ENCODE data around the gene CXCL9.
"Not testable (repeated sequence)": the region's sequence is repeated elsewhere in the genome, so short reads cannot be mapped to it uniquely, and the experiment has no call there.

The CXCL9 gene

DNA sequence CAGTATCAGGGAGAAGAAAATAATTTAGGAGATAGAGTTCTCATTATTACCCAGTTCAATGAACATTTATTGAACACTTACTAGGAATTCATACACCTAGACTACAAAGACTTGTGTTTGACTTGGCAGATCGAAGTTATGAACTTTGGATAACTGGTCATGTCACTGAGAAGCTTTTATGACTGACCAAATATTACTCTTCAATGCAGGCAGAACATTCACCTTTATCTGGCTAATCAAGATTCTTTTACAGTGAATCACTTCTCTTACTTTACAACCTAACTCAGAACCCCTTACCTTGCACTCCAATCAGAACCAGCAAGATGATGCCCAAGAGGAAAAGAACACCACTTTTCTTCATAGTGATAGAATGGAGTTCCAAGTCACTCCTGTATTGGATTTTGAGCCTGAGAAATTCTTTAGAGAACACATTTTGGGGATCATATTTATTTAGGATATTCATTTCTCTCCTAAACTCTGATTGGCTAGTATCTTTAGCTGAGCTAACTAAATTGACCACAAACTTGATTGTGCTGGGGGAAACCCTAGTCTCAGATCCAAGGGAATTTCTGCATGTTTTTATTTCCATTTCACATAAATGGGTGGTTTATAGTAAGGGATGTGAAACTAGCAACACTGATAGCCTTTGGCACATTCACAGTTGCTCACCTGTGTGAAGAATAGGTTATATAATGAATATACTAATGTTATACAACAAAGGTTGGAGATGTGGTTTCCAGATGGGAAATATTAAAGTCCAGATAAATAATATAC, at the start of gene CXCL9:
Gene CXCL9, minus strand, starts transcription at position 421 of the 774 bp plus-strand sequence. Its CDS starts 60 bp downstream, at position 361.
- no peak for DNase-seq (ENCODE audit: low read depth)
- no peaks in the 10 kb centered on the region for H3K36me3 ChIP-seq (ENCODE audit: control insufficient read depth, insufficient read depth, low read length, severe bottlenecking)
- H3K9me3 ChIP-seq (ENCODE audit: control insufficient read depth, low read length) = no peaks in the 10 kb centered on the region
- H3K4me3 ChIP-seq (ENCODE audit: low read length) = no peak within 1 kb of the TSS
- H3K4me1 ChIP-seq (ENCODE audit: control insufficient read depth, insufficient read depth, low read length) = peaks cover 10% of the 10 kb centered on the region
- no peak within 1 kb of the TSS for H3K9ac ChIP-seq (ENCODE audit: low read length)
- no peaks in the 10 kb centered on the region for H3K27me3 ChIP-seq (replicated peaks; ENCODE audit: control insufficient read depth, insufficient read depth, low read length)

GRCh38 chr4:76055421-76055820, 48.1 kb upstream of the CXCL9 start:
- no peak for DNase-seq (ENCODE audit: low read depth)
- Histone ChIP-seq H3K9ac (ENCODE audit: low read length) (no peak overlapping the region), H3K27me3 (replicated peaks; ENCODE audit: control insufficient read depth, insufficient read depth, low read length) (peaks cover 11% of the 10 kb centered on the region), H3K4me1 (ENCODE audit: control insufficient read depth, insufficient read depth, low read length) (no peaks in the 10 kb centered on the region), H3K4me3 (ENCODE audit: low read length) (no peak overlapping the region), H3K36me3 (ENCODE audit: control insufficient read depth, insufficient read depth, low read length, severe bottlenecking) (no peaks in the 10 kb centered on the region), H3K9me3 (ENCODE audit: control insufficient read depth, low read length) (no peaks in the 10 kb centered on the region)

DNA sequence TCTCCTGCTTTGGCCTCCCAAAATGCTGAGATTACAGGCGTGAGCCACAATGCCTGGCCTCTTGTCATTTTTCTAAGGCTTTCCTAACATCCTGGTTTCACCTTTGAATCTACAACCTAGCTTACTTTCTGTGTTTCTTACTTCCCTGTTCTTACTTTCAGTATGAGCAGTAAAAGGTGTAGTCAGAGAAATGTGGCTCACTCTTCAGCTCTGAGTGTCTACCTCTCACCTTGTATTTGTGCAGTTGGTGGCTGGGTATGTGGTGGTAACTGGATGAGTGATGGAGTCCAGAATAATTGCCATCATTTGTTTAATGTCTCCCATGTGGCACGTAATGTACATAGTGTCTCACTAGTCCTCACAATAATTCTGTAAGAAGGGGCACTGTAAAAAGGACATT, 47.7 kb upstream of the CXCL9 start:
- no peaks in the 10 kb centered on the region for H3K4me1 ChIP-seq (ENCODE audit: control insufficient read depth, insufficient read depth, low read length)
- H3K4me3 ChIP-seq (ENCODE audit: low read length) = no peak overlapping the region
- H3K9me3 ChIP-seq (ENCODE audit: control insufficient read depth, low read length) = no peaks in the 10 kb centered on the region
- no peak overlapping the region for H3K9ac ChIP-seq (ENCODE audit: low read length)
- H3K36me3 ChIP-seq (ENCODE audit: control insufficient read depth, insufficient read depth, low read length, severe bottlenecking) = no peaks in the 10 kb centered on the region
- DNase-seq (ENCODE audit: low read depth) = no peak
- H3K27me3 ChIP-seq (replicated peaks; ENCODE audit: control insufficient read depth, insufficient read depth, low read length) = peaks cover 11% of the 10 kb centered on the region

DNA sequence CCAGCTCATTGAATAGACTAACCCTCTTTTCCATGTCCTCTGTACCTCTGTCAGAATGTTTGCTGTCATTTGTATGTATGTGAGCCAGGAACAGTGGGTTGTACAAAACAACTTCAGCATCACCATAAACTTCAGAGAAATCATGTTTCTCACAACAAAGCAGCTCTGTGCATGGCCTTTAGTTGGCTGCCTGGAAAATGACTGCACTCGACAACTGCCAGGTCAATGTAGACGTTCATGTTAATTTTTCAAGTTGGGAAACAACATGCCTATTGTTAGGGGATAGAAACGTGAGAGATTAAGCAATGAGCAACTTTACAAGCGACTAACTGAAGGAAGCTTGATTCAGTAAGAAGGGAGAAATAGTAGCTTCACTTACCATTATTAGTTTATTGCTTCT, 46.4 kb upstream of the CXCL9 start:
- Histone ChIP-seq H3K4me1 (ENCODE audit: control insufficient read depth, insufficient read depth, low read length) (no peaks in the 10 kb centered on the region), H3K36me3 (ENCODE audit: control insufficient read depth, insufficient read depth, low read length, severe bottlenecking) (no peaks in the 10 kb centered on the region), H3K27me3 (replicated peaks; ENCODE audit: control insufficient read depth, insufficient read depth, low read length) (peaks cover 11% of the 10 kb centered on the region), H3K9ac (ENCODE audit: low read length) (no peak overlapping the region), H3K4me3 (ENCODE audit: low read length) (no peak overlapping the region), H3K9me3 (ENCODE audit: control insufficient read depth, low read length) (no peaks in the 10 kb centered on the region)
- no peak for DNase-seq (ENCODE audit: low read depth)

DNA sequence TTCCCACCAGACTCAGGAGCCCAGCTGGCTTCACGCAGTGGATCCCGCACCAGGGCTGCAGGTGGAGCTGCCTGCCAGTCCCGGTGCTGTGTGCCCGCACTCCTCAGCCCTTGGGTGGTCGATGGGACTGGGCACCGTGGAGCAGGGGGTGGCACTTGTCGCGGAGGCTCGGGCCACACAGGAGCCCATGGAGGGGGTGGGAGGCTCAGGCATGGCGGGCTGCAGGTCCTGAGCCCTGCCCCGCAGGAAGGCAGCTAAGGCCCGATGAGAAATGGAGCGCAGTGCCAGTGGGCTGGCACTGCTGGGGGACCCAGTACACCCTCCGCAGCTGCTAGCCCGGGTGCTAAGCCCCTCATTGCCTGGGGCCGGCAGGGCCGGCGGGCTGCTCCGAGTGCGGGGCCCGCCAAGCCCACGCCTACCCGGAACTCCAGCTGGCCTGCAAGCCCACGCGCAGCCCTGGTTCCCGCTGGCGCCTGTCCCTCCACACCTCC, 43.3 kb upstream of the CXCL9 start:
- H3K4me1 ChIP-seq (ENCODE audit: control insufficient read depth, insufficient read depth, low read length); H3K27me3 ChIP-seq (replicated peaks; ENCODE audit: control insufficient read depth, insufficient read depth, low read length); DNase-seq (ENCODE audit: low read depth); H3K9me3 ChIP-seq (ENCODE audit: control insufficient read depth, low read length); H3K36me3 ChIP-seq (ENCODE audit: control insufficient read depth, insufficient read depth, low read length, severe bottlenecking); H3K9ac ChIP-seq (ENCODE audit: low read length); H3K4me3 ChIP-seq (ENCODE audit: low read length): not testable (repeated sequence)

- not testable (repeated sequence) for H3K4me3 ChIP-seq (ENCODE audit: low read length); H3K27me3 ChIP-seq (replicated peaks; ENCODE audit: control insufficient read depth, insufficient read depth, low read length); H3K9ac ChIP-seq (ENCODE audit: low read length); H3K36me3 ChIP-seq (ENCODE audit: control insufficient read depth, insufficient read depth, low read length, severe bottlenecking); DNase-seq (ENCODE audit: low read depth); H3K4me1 ChIP-seq (ENCODE audit: control insufficient read depth, insufficient read depth, low read length); H3K9me3 ChIP-seq (ENCODE audit: control insufficient read depth, low read length)
Observed at GRCh38 chr4:76049860-76050416, 42.6 kb upstream of the CXCL9 start.

DNA sequence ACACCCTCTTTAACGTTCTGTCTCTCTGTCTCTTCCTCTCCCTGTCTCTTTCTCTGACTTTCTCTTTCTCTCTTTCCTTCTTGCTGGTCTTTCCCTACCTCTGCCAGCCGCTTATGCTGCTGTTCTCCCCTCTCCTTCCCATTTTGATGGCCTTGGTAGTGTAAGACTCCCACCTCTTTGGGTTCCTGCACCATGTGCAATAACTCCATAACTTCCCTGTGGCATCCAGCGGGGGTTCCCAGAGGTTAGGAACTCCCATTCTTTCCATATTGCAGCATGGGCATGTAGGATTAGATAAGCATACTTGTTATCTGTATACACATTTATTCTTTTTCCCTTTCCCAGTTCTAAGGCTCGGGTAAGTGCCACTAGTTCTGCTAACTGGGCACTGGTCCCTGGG, 37.4 kb upstream of the CXCL9 start:
- not testable (repeated sequence) for H3K4me3 ChIP-seq (ENCODE audit: low read length); H3K27me3 ChIP-seq (replicated peaks; ENCODE audit: control insufficient read depth, insufficient read depth, low read length); H3K4me1 ChIP-seq (ENCODE audit: control insufficient read depth, insufficient read depth, low read length); H3K36me3 ChIP-seq (ENCODE audit: control insufficient read depth, insufficient read depth, low read length, severe bottlenecking); H3K9me3 ChIP-seq (ENCODE audit: control insufficient read depth, low read length); H3K9ac ChIP-seq (ENCODE audit: low read length); DNase-seq (ENCODE audit: low read depth)

GRCh38 chr4:76043306-76043705, 36.0 kb upstream of the CXCL9 start:
- H3K4me1 ChIP-seq (ENCODE audit: control insufficient read depth, insufficient read depth, low read length); H3K9me3 ChIP-seq (ENCODE audit: control insufficient read depth, low read length); H3K4me3 ChIP-seq (ENCODE audit: low read length); H3K27me3 ChIP-seq (replicated peaks; ENCODE audit: control insufficient read depth, insufficient read depth, low read length); DNase-seq (ENCODE audit: low read depth); H3K36me3 ChIP-seq (ENCODE audit: control insufficient read depth, insufficient read depth, low read length, severe bottlenecking); H3K9ac ChIP-seq (ENCODE audit: low read length): not testable (repeated sequence)

GRCh38 chr4:76042241-76042998, 35.1 kb upstream of the CXCL9 start:
- H3K4me3 ChIP-seq (ENCODE audit: low read length); H3K9me3 ChIP-seq (ENCODE audit: control insufficient read depth, low read length); H3K4me1 ChIP-seq (ENCODE audit: control insufficient read depth, insufficient read depth, low read length); H3K27me3 ChIP-seq (replicated peaks; ENCODE audit: control insufficient read depth, insufficient read depth, low read length); DNase-seq (ENCODE audit: low read depth); H3K9ac ChIP-seq (ENCODE audit: low read length); H3K36me3 ChIP-seq (ENCODE audit: control insufficient read depth, insufficient read depth, low read length, severe bottlenecking): not testable (repeated sequence)

DNA sequence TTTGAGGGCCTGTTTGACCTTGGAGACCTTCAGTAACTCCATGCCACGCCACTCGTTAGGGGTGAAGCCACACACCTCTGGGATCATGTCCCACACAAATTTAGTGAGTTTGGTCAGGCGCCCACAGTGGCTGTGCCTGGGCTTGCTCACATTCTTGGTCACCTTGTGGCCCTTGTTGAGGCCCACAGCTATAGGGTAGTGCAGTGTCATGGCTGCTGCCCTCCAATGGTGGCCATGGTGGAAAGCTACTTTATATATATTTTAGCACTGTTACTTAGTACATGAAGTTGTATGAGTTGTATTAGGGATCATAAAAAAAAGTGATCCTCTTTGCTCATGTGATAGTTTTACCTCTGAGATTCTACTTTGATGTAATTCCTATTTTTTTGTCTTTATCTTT, 29.5 kb upstream of the CXCL9 start:
- no peaks in the 10 kb centered on the region for H3K36me3 ChIP-seq (ENCODE audit: control insufficient read depth, insufficient read depth, low read length, severe bottlenecking)
- H3K4me3 ChIP-seq (ENCODE audit: low read length) = no peak overlapping the region
- H3K9me3 ChIP-seq (ENCODE audit: control insufficient read depth, low read length) = no peaks in the 10 kb centered on the region
- H3K9ac ChIP-seq (ENCODE audit: low read length) = no peak overlapping the region
- no peaks in the 10 kb centered on the region for H3K27me3 ChIP-seq (replicated peaks; ENCODE audit: control insufficient read depth, insufficient read depth, low read length)
- no peak for DNase-seq (ENCODE audit: low read depth)
- H3K4me1 ChIP-seq (ENCODE audit: control insufficient read depth, insufficient read depth, low read length) = no peaks in the 10 kb centered on the region

DNA sequence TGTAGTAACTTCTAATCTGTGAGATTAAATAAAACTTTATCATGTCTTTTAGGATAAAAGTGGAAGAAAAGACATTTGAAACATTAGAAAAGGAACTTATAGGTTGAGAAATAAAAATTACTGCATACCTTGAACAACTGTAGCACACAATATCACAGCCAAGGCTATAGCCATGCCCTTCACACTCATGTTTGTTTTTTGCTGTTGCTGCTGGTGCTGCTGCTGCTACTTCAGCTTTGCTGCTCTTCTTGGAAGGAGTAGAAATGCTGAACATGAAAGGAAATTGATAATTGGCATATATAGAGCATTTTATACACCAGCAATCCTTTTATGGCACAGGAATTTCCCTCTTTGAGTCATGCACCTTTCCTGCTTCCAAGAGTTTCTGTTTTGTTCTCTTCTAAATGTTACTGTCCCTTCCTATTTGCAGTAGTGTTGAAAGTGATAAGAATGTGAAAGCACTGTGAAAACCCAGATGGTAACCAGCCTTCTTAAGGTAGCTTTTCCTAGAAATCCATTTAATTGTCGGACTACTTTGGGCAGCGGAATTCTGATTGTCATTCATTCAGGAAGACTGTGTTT, 28.6 kb upstream of the CXCL9 start, which contains the start of gene CXCL11:
Gene CXCL11, minus strand, starts transcription at position 272 of the 582 bp plus-strand sequence. Its CDS starts 83 bp downstream, at position 189.
- Histone ChIP-seq H3K4me1 (ENCODE audit: control insufficient read depth, insufficient read depth, low read length) (no peaks in the 10 kb centered on the region), H3K9me3 (ENCODE audit: control insufficient read depth, low read length) (no peaks in the 10 kb centered on the region), H3K36me3 (ENCODE audit: control insufficient read depth, insufficient read depth, low read length, severe bottlenecking) (no peaks in the 10 kb centered on the region), H3K27me3 (replicated peaks; ENCODE audit: control insufficient read depth, insufficient read depth, low read length) (no peaks in the 10 kb centered on the region), H3K4me3 (ENCODE audit: low read length) (no peak within 1 kb of the TSS), H3K9ac (ENCODE audit: low read length) (no peak within 1 kb of the TSS)
- DNase-seq (ENCODE audit: low read depth) = no peak
